ENCODE data around the gene AGO4.

DNA sequence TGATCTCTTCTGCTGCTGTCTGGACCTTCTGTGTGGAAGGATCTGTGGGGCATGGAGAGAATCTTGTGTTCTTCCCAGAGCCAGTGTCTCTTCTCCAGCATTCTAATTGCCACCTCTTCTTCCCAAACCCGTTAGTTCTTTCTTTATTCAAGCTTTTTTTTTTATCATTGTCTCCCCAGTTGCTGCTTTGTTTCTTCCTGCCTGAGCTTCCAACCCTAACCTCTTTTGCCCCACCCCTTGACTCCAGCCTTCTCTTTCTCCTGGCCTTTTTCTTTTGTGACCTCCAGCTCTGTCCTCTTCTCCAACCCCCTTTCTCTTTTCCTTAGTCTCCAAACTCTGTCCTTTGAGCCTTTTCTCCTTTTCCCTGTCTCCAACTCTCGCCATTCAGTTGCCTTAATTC, 79.7 kb downstream of the AGO4 start:
- TF ChIP-seq, protein P1, sequence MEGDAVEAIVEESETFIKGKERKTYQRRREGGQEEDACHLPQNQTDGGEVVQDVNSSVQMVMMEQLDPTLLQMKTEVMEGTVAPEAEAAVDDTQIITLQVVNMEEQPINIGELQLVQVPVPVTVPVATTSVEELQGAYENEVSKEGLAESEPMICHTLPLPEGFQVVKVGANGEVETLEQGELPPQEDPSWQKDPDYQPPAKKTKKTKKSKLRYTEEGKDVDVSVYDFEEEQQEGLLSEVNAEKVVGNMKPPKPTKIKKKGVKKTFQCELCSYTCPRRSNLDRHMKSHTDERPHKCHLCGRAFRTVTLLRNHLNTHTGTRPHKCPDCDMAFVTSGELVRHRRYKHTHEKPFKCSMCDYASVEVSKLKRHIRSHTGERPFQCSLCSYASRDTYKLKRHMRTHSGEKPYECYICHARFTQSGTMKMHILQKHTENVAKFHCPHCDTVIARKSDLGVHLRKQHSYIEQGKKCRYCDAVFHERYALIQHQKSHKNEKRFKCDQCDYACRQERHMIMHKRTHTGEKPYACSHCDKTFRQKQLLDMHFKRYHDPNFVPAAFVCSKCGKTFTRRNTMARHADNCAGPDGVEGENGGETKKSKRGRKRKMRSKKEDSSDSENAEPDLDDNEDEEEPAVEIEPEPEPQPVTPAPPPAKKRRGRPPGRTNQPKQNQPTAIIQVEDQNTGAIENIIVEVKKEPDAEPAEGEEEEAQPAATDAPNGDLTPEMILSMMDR (IDR thresholded peaks at IDR 0.05), result no peak
- TF ChIP-seq POLR2AphosphoS5 (IDR thresholded peaks at IDR 0.05), result no peak

All from upper lobe of left lung (tissue), 4 donors.